CD4-positive, alpha-beta T cell treated with Interleukin-15 for 4 hours (primary cell): ENCODE measurements around the gene ARL6IP1.
A peak's percentile ranks its signal among the peaks of the same experiment; 100 is the strongest.
"Not testable (repeated sequence)": the region's sequence is repeated elsewhere in the genome, so short reads cannot be mapped to it uniquely, and the experiment has no call there.

Experiments used
- DNase-seq: peaks from one replicate; pipeline ENCODE4 v3.0.0-alpha.2; 2020; ENCODE audit warnings: low spot score

ARL6IP1 gene

DNA sequence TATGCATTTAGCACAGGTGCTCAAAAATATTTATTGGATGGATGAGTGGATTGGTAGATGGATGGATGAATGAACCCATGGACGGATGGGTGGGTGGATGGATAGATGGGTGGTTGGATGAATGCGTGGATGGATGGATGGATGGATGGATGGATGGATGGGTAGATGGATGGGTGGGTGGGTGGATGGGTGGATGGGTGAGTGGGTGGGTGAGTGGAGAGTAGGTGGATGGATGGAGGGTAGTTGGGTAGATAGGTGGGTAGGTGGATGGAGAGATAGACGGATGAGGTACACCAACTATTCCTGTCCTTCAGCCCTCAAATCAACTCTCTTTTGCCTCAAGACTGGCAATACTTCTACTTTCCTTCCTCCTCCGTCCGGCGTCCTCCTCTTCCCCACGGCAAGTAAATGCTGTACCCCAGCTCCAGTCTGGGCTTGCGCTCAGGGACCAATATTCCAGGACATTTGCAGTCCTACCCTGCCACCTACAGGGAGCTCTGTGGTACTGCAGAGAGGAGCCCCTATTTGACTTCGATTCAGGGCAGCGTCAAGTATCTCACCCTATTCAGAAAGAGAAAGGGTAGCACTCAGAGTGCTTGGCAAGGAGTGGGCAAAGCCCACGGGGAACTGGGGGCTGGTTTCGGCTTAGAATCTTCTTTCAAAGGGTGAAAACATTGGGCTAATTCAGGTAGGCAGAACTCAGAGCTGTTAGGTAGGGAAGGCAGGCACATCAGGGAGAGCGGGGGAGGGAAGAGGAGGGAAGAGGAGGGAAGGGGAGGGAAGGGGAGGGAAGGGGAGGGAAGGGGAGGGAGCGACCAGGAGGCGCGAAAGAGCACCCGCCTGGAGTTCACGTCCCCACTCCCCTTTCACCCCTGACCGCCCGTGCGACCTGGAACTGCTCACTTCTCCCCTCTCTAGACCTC is 41.5 kb downstream of the ARL6IP1 start:
- DNase-seq, result peak; percentile 73

DNA sequence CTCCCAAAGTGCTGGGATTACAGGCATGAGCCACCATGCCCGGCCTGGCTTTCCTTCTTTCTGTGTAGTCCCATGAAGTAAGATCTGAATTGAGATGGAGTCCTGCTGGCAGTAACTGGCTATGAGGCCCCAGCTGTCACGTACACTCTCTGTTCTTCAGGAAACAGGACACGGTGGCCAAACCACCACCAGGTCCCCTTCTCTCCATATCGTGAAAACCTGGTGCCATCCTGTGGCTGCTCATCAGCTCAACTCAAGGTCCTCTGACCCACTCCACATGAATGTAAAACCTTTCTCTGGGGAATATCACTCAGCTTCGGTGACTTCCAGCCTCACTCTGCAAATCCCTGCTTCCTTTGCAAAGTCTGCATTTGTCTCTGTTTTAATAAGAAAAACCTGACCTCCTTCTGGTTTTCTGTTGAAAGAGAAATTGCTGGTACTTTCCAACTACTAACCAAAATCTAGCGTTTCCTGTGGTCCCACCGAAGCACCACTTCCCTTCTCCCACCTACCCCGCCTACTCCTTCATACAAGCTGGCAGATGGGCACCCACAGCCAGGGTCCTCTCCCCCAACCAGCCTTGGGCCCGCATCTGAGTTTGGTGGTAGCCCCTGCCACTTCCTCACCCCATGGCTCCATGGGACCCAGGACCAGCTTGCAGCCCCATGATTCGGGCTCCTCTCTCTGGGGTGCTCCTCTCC is 43.2 kb downstream of the ARL6IP1 start:
- not testable (repeated sequence) for DNase-seq

DNA sequence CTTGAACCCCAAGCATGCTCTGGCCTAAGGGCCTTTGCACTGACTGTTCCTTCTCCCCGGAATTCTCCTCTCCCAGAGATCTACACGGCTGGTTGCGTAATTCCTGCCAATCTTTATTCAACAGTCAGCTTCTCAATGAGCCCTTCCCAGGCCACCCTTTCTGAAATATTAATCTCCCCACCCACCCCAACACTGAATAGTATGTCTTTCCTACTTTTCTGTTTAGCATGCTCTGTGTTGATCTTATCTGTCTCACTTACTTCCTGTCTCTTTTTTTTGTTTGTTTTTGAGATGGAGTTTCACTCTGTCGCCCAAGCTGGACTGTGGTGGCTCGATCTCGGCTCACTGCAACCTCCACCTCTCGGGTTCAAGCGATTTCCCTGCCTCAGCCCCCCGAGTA is 44.7 kb downstream of the ARL6IP1 start:
- not testable (repeated sequence) for DNase-seq

DNA sequence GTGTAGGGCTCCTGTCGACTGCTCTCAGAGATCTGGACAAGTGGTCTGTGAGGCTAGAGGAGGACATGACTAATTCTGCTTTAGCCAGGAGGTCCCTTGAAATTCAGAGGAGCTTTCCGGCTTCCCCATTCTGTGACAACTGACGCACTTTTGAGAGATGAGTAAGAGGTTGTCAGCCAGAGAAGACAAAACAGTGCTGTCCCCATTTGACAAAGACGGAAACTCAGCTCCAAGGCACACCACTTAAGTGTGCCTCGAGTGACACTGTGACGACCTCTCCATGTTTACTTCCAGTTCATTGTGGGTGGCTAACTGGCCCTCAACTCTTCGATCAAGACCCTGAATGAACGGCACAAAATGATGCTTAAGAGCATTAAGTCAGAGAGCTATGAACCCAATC is 58.5 kb downstream of the ARL6IP1 start:
- DNase-seq, result not testable (repeated sequence)
